Adipocyte (in vitro differentiated cells): ENCODE results near the gene CD2AP.

Experiments used
- DNase-seq: peaks from one replicate; pipeline ENCODE4 v3.0.0-alpha.2; 2015; ENCODE audit warnings: low read depth
- H3K27me3 ChIP-seq: replicated peaks from 2 replicates; pipeline ENCODE4 v1.7.0; 2013; ENCODE audit warnings: mild to moderate bottlenecking, low read length, moderate library complexity; ENCODE audit not compliant: control insufficient read depth, insufficient read depth
- H3K36me3 ChIP-seq: 2 replicates; pipeline ENCODE4 v1.7.0; 2013; ENCODE audit warnings: low read length, mild to moderate bottlenecking, moderate library complexity; ENCODE audit not compliant: control insufficient read depth, insufficient read depth, severe bottlenecking
- H3K4me1 ChIP-seq: 2 replicates; pipeline ENCODE4 v1.7.0; 2013; ENCODE audit warnings: mild to moderate bottlenecking, low read length, moderate library complexity; ENCODE audit not compliant: control insufficient read depth, insufficient read depth
- H3K4me3 ChIP-seq: 2 replicates; pipeline ENCODE4 v1.7.0; 2013; ENCODE audit warnings: mild to moderate bottlenecking, low read length, moderate library complexity
- H3K9ac ChIP-seq: 2 replicates; pipeline ENCODE4 v1.7.0; 2013; ENCODE audit warnings: mild to moderate bottlenecking, low read length, moderate library complexity
- H3K9me3 ChIP-seq: 2 replicates; pipeline ENCODE4 v1.7.0; 2013; ENCODE audit warnings: mild to moderate bottlenecking, low read length, moderate library complexity; ENCODE audit not compliant: control insufficient read depth

CD2AP gene

DNA sequence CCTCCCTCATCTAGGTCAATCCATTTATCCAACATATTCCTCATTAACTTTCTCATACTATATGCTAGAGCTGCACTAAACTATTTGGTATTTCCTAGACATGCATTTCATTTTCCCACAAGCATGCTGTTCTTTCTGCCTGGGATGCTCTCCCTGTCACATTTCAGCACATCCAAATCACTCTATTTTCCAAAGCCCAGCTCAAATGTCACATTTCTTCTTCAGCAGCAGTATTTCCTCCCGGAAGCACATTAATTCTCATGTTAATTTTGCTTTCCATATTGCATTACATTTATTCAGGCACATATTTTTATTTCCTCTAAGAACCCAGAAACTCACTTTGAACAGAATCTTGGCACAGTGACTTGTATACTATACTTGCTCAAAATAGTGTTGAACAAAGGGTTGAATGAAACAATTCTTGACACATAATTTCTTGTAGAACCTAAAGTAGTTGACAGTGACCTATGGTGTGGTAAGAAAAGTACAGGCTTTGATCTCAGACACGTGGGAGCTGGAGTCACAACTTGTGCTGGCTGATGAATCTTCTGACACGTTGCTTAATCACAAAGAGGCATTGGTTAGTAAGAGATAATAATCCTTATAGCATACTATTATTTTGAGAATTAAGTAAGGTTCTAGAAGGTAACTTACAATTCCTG is 30.8 kb upstream of the CD2AP start:
- Histone ChIP-seq H3K27me3 (no peaks in the 10 kb centered on the region), H3K4me3 (no peak overlapping the region), H3K4me1 (no peaks in the 10 kb centered on the region), H3K9ac (no peak overlapping the region), H3K36me3 (no peaks in the 10 kb centered on the region), H3K9me3 (no peaks in the 10 kb centered on the region)
- no peak for DNase-seq

DNA sequence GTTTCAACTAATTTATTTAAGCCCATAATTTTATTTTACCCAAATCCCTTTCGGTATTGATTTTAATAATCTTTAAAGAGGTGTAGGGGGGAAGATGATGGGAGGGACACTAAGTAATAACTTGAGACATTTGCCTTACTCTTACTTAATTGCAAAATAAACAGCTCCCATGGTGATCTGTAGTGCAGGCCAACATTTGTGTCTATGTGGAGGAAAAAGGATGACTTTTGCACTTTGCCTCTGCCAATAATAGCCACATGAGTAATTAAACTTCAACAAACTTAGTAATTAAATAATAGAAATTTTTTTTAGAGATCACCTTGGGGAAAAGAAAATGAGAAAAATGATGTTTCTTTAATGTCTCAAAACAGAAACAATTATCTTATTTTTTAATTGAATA is 29.9 kb upstream of the CD2AP start:
- no peak for DNase-seq
- H3K36me3 ChIP-seq, result no peaks in the 10 kb centered on the region

DNA sequence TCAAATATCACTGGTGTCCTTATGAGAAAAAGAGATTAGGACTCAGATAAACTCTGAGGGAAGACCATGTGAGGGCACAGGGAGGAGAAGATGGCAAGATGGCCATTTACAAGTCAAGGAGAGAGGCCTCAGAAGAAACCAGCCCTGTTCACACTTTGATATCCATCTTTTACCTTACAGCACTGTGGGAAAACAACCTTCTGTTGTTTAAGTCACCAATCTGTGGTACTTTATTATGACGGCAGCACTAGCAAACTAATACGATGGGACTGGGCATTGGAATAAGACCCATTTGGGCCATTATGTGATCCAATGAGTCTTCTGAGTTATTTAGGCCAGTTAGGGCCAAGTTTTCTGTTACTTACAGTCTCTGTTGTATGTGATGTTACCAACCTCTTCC is 26.4 kb upstream of the CD2AP start:
- no peak overlapping the region for H3K9ac ChIP-seq
- no peak for DNase-seq
- H3K27me3 ChIP-seq, result no peaks in the 10 kb centered on the region
- no peaks in the 10 kb centered on the region for H3K4me1 ChIP-seq
- H3K9me3 ChIP-seq, result no peaks in the 10 kb centered on the region
- no peaks in the 10 kb centered on the region for H3K36me3 ChIP-seq
- H3K4me3 ChIP-seq, result no peak overlapping the region

More for the DNA sequence above, 29.9 kb upstream of the CD2AP start:
- H3K27me3 ChIP-seq, result no peaks in the 10 kb centered on the region
- no peaks in the 10 kb centered on the region for H3K4me1 ChIP-seq
- H3K9me3 ChIP-seq, result no peaks in the 10 kb centered on the region
- no peak overlapping the region for H3K4me3 ChIP-seq
- no peak overlapping the region for H3K9ac ChIP-seq

DNA sequence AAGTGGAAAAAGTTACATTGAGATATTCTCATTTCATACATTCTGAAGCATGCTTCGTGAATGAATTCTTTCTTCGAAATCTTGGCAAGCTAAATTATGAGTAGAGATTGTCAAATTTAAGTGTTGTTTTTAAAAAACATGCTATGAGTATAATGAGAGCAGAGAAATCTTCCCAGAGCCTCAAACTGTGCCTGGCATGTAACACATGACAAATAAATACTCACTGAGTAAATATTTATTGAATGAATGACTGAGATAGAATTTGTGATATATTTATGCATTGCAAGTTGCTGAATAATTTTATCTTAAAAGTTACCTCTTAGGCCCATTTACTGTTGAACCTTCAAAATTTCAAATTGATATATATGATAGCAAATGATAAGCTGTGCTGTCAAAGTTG is 24.7 kb upstream of the CD2AP start:
- Histone ChIP-seq H3K27me3 (no peaks in the 10 kb centered on the region), H3K4me1 (no peaks in the 10 kb centered on the region), H3K4me3 (no peak overlapping the region), H3K9me3 (no peaks in the 10 kb centered on the region), H3K36me3 (no peaks in the 10 kb centered on the region), H3K9ac (no peak overlapping the region)
- DNase-seq, result no peak

DNA sequence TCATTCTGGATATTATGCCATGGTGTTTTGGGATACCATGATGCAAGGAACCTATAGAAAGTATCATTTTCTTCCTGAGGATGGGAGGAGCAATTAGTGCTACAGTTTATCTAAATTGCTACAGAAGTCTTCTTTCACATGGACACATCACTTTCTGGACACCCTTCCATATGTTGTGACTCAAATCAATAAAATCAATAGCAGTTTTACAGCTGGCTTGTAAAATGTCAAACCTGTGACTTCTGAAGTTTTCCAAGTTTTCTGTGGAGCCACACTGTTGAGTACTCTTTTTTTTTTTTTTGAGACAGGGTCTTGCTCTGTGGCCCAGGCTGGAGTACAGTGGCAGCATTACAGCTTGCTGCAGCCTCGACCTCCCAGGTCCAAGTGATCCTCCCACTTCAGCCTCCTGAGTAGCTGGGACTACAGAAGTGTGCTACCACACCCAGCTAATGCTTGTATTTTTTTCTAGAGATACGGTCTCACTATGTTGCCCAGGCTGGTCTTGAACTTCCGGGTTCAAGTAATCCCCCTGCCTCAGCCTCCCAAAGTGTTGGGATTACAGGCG is 24.1 kb upstream of the CD2AP start:
- Histone ChIP-seq H3K9me3 (no peaks in the 10 kb centered on the region), H3K9ac (no peak overlapping the region), H3K4me1 (no peaks in the 10 kb centered on the region), H3K36me3 (no peaks in the 10 kb centered on the region), H3K4me3 (no peak overlapping the region), H3K27me3 (no peaks in the 10 kb centered on the region)
- no peak for DNase-seq

DNA sequence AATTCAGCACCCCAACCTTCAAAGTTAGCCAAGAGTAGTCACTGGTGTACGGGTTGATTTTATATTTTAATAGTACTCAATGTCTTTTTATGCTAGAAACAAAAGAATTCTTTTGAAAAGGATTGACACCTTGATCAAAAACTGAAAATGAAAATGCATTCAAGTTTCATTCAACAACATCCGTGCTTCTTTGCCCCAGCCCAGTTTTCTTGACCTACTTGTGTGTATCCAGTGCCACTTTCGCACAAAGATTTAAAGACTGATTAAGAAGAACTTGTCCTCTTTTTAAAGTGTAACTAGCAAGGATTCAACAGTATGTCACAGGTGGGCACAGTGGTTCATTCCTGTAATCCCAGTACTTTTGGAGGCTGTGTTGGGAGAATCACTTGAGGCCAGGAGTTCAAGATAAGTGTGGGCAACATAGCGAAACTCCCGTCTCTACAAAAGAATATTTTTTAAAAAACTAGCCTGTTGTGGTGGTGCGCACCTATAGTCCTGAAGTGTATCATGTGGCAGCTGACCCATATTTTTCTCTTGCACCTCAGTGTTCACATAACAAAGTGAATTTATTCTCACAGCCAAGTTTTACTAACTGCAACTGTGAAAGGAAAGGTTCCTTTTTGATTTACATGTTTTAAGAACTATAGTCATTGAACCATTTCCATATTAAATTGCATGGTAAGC is 22.7 kb upstream of the CD2AP start:
- H3K27me3 ChIP-seq, result no peaks in the 10 kb centered on the region
- DNase-seq, result no peak
- H3K9me3 ChIP-seq, result no peaks in the 10 kb centered on the region
- no peak overlapping the region for H3K4me3 ChIP-seq
- no peak overlapping the region for H3K9ac ChIP-seq
- H3K36me3 ChIP-seq, result no peaks in the 10 kb centered on the region
- H3K4me1 ChIP-seq, result no peaks in the 10 kb centered on the region

DNA sequence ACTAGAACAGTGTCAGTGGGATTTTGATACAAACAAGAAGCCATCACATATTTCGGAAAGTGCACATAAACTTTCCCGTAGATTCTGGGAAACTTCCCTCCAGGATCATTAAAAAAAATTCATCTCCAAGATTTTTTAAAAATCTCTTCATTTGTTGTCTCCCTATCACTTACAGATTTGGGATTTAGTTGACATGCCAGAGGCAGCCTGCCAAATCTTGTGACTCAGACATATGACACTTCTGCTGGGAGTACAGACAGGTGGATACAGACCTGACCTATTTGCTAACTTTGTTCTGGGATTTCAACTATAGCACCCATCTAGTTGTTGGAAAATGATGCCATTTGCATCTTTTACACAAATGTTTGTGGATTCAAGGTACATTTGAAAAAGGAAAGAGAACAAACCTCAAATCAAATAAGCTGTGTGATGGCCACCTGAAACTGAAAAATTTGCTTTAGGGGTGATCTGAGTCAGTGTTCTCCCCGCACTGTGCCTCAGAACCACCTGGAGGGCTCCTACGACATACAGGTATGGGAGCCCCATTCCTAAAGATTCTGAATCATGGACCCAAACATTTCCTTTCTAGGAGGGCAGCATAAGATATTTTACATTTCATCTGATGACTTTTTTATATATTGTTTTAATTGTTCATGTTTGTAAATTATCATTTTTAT is 21.9 kb upstream of the CD2AP start:
- no peak for DNase-seq
- no peak overlapping the region for H3K9ac ChIP-seq
- H3K4me3 ChIP-seq, result no peak overlapping the region
- no peaks in the 10 kb centered on the region for H3K27me3 ChIP-seq
- no peaks in the 10 kb centered on the region for H3K4me1 ChIP-seq
- no peaks in the 10 kb centered on the region for H3K36me3 ChIP-seq
- H3K9me3 ChIP-seq, result no peaks in the 10 kb centered on the region

DNA sequence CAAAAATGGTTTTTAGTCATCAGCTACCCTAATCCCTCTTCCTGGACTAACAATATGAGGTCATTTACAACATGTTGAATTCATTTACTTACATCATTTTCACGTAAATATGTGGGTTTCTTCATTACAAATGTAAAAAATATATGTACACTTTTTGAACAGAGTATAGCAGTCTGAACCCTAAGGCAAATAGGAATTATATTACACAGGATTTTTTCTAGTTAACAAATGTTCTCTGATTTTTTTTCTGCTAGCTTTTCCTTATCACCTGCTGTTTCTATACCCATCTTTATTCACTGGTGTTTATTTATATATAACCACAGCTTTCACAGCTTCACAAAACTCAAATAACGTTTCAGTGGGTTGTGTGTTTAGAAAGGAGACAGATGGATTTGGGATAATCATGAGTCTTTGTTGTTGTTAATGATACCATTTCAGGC is 21.0 kb upstream of the CD2AP start:
- H3K27me3 ChIP-seq, result no peaks in the 10 kb centered on the region
- H3K9ac ChIP-seq, result no peak overlapping the region

DNA sequence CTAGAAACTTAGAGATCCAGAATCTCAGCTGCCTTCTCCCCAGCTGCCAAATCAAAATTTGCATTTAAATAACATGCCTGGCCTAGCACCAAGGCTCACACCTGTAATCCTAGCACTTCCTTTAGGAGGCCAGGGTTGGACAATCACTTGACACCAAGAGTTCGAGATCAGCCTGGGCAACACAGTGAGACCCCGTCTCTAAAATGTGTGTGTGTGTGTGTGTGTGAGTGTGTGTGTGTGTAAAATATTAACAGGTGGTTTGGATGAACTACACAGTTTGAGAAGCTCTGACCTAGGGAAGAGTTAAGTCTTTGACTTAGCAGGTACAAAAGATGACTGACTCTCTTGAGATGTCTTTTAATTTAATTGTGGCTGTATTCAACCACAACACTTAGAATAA is 20.2 kb upstream of the CD2AP start:
- Histone ChIP-seq H3K36me3 (no peaks in the 10 kb centered on the region), H3K9ac (no peak overlapping the region), H3K4me3 (no peak overlapping the region), H3K4me1 (no peaks in the 10 kb centered on the region), H3K9me3 (no peaks in the 10 kb centered on the region), H3K27me3 (no peaks in the 10 kb centered on the region)
- no peak for DNase-seq

More for the DNA sequence above, 21.0 kb upstream of the CD2AP start:
- H3K36me3 ChIP-seq, result no peaks in the 10 kb centered on the region
- H3K4me1 ChIP-seq, result no peaks in the 10 kb centered on the region
- no peaks in the 10 kb centered on the region for H3K9me3 ChIP-seq
- DNase-seq, result no peak
- H3K4me3 ChIP-seq, result no peak overlapping the region

DNA sequence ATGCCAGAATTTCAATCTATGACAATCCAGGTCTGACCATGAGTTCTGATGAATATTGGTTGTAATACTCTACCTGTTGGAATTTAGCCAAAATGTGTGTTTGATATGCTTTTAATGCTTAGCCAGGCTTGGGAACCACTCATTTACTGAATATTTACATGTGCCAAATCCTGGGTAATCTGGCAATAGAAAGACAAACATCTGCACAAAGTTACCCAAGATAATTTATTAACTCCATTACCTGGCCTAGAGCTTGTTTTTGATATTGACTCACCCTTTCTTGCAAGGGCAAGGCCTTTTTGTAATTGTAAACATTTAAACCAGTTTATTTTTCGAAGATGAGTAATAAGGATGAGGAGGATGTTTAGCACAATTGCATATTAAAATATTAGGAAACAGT is 13.5 kb upstream of the CD2AP start:
- H3K4me3 ChIP-seq, result no peak overlapping the region

DNA sequence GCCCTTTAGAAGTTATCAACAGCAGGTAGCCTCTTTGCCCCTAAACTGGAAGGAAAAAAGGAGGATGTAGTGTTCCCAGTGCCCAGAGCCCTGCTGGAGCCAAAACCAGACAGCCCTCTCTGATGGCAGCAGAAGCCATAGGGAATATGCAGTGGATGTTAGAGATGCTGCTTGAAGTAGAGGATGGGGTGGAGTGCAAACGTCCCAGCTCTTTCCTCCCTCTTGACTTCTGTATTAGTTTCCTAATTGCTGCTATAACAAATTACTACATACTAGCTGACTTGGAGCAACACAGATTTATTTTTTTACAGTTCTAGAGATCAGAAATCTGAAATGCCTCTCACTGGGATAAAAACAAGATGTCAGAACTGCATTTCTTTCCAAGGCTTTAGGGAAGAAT is 12.5 kb upstream of the CD2AP start:
- Histone ChIP-seq H3K4me3 (no peak overlapping the region), H3K9ac (no peak overlapping the region), H3K4me1 (no peaks in the 10 kb centered on the region), H3K27me3 (no peaks in the 10 kb centered on the region), H3K36me3 (no peaks in the 10 kb centered on the region), H3K9me3 (no peaks in the 10 kb centered on the region)
- no peak for DNase-seq

More for the DNA sequence above, 13.5 kb upstream of the CD2AP start:
- Histone ChIP-seq H3K27me3 (no peaks in the 10 kb centered on the region), H3K9ac (no peak overlapping the region), H3K9me3 (no peaks in the 10 kb centered on the region), H3K36me3 (no peaks in the 10 kb centered on the region), H3K4me1 (no peaks in the 10 kb centered on the region)
- DNase-seq, result no peak
